Uterus (tissue), 4 donors: ENCODE results near the gene RNF144A. TPM values are rescaled to one million over a fixed set of nuclear protein-coding genes. Genes with fewer than 3 reads are reported as not detected.

Experiments used
- DNase-seq, 2 donors: peaks; one replicate each; pipeline ENCODE4 v3.0.0-alpha.2; 2019 to 2020
- H3K27ac ChIP-seq, 2 donors: fragments of 200-600 bp; sonication (generic); 1 replicate in 1 of 2; 2 replicates in 1 of 2; pipeline ENCODE4 v1.5.1; 2016 to 2018
- H3K27me3 ChIP-seq, 2 donors: fragments of 200-600 bp; sonication (generic); one replicate each; pipeline ENCODE4 v1.5.1; 2018 to 2019; ENCODE audit warnings: control low read depth in 1 of 2
- H3K36me3 ChIP-seq, 2 donors: fragments of 200-600 bp; sonication (generic); one replicate each; pipeline ENCODE4 v1.5.1; 2019; ENCODE audit warnings: control low read depth in 1 of 2
- H3K4me1 ChIP-seq, 2 donors: fragments of 200-600 bp; sonication (generic); one replicate each; pipeline ENCODE4 v1.5.1; 2018 to 2019; ENCODE audit warnings: control low read depth in 1 of 2
- H3K4me3 ChIP-seq, 2 donors: fragments of 200-600 bp; sonication (generic); 1 replicate in 1 of 2; 2 replicates in 1 of 2; pipeline ENCODE4 v1.5.1; 2018 to 2019; ENCODE audit warnings: mild to moderate bottlenecking in 1 of 2
- H3K9me3 ChIP-seq, 2 donors: fragments of 200-600 bp; sonication (generic); one replicate each; pipeline ENCODE4 v1.5.1; 2019; ENCODE audit warnings: control low read depth in 1 of 2
- POLR2A ChIP-seq, 2 donors: fragments of 450-650 bp; IDR thresholded peaks; one replicate each; pipeline ENCODE4 v1.6.1; 2016; ENCODE audit warnings: antibody characterized with exemption in 2 of 2, mild to moderate bottlenecking in 1 of 2, moderate library complexity in 1 of 2
- intact Hi-C: fragments of 100-400 bp; cut with DNase I; formaldehyde crosslinking; loops from one replicate; pipeline ENCODE4 v1.15.1; 2023; ENCODE audit warnings: low total_unique reads
- total RNA-seq, 4 donors: library from RNA; depleted of rRNA in 3 of 4; stranded (reverse); fragments of >200 nt in 3 of 4; gene quantifications; one replicate each; pipeline versions ENCODE4 v1.1.0 to v1.2.4, GENCODE V29; 2014 to 2023
- TF ChIP-seq, protein P1 (sequence below), 4 experiments: fragments of 200-600 bp in 2 of 4; fragments of 450-650 bp in 2 of 4; sonication (generic) in 2 of 4; IDR thresholded peaks; one replicate each; pipeline ENCODE4 v1.5.1; 2016 to 2019; ENCODE audit warnings: antibody characterized with exemption in 4 of 4, mild to moderate bottlenecking in 2 of 4, moderate library complexity in 1 of 4
- donor health status: DM: yes; HTN: yes; CAD: no.

RNF144A gene
- total RNA-seq, 4 donors from 2014 or later = 22.5 to 103 (median 63.0) TPM

DNA sequence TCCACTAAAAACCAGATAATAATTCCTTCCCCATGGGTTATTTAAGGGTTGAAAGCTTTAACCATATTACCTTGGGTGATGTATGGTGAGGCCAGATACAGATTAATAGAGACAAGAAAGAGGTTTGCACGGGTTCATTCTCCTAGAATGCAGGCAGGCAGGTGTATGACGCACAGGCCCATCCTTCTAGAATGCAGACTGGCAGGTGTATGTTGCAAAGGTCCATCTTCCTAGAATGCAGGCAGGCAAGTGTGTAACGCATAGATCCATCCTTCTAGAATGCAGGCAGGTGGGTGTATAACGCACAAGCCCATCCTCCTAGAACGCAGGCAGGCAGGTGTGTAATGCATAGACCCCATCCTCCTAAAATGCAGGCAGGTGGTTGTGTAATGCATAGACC, 35.7 kb upstream of the RNF144A start:
- Histone ChIP-seq H3K36me3 (no peaks in the 10 kb centered on the region), H3K4me3 (no peak overlapping the region), H3K27ac (no peak overlapping the region), H3K9me3 (no peaks in the 10 kb centered on the region), H3K4me1 (no peaks in the 10 kb centered on the region), H3K27me3 (no peaks in the 10 kb centered on the region)
- TF ChIP-seq, protein P1, sequence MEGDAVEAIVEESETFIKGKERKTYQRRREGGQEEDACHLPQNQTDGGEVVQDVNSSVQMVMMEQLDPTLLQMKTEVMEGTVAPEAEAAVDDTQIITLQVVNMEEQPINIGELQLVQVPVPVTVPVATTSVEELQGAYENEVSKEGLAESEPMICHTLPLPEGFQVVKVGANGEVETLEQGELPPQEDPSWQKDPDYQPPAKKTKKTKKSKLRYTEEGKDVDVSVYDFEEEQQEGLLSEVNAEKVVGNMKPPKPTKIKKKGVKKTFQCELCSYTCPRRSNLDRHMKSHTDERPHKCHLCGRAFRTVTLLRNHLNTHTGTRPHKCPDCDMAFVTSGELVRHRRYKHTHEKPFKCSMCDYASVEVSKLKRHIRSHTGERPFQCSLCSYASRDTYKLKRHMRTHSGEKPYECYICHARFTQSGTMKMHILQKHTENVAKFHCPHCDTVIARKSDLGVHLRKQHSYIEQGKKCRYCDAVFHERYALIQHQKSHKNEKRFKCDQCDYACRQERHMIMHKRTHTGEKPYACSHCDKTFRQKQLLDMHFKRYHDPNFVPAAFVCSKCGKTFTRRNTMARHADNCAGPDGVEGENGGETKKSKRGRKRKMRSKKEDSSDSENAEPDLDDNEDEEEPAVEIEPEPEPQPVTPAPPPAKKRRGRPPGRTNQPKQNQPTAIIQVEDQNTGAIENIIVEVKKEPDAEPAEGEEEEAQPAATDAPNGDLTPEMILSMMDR (IDR thresholded peaks at IDR 0.05) = no peak
- no peak for TF ChIP-seq POLR2A (IDR thresholded peaks at IDR 0.05)
- DNase-seq = no peak
- intact Hi-C loops = no loop called here

DNA sequence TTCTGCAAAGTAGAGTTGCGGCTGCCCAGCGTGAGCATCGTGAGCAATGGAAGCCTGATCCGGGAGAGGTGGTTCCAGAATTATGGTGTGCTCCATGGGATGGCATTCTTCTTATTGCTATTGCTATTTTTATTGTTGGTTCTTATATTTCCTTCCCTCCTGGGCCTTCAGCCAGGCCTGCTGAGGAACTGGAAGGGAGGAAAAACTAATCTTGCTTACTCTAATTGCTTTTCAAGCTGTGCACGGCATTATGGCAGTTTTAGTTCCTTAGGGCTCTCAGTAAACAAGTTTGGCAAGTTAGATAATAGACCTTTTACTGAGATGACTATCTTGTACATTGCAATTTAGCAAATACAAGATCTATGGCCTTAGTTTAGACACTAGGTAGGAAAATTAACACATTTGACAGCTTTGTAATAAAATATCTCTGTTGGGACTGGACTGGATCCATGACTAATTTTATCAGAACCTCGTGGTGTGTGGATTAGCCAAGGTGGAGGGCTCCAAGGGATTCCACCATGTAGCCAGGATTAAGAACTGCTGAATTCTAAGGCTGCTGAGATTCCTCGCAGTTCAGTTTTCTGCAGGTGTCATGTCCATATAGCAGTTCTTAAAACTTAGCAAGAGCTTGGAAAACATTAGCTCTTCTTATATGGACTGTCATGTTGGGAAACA, 33.6 kb upstream of the RNF144A start:
- Histone ChIP-seq H3K4me3 (no peak overlapping the region), H3K27me3 (no peaks in the 10 kb centered on the region), H3K9me3 (no peaks in the 10 kb centered on the region), H3K4me1 (no peaks in the 10 kb centered on the region), H3K27ac (no peak overlapping the region), H3K36me3 (no peaks in the 10 kb centered on the region)
- TF ChIP-seq POLR2A (IDR thresholded peaks at IDR 0.05) = no peak
- TF ChIP-seq, protein P1 (IDR thresholded peaks at IDR 0.05) = no peak
- no peak for DNase-seq
- intact Hi-C loops = no loop called here

DNA sequence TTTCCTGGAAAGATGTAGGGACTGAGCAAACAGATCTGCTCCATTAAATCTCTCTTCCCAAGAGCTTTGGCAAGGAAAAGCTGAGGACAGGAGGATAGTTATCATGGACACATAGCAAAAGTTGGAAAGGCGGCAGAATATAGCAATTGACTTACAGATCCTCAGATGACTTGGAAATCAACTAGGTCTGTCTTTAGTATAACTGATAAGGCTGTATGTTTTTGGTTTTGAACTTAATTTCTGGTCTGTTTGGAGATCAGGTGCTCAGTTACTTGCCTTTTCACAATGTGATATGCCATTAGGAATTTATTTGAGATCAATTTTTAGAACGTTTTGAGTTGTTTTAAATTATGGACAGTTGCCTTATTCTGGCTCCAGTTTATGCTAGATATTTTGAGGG, 31.7 kb upstream of the RNF144A start:
- TF ChIP-seq, protein P1 (IDR thresholded peaks at IDR 0.05) = no peak
- no peak for TF ChIP-seq POLR2A (IDR thresholded peaks at IDR 0.05)
- Histone ChIP-seq H3K27ac (no peak overlapping the region), H3K4me3 (no peak overlapping the region), H3K27me3 (no peaks in the 10 kb centered on the region), H3K4me1 (no peaks in the 10 kb centered on the region), H3K36me3 (no peaks in the 10 kb centered on the region), H3K9me3 (no peaks in the 10 kb centered on the region)
- DNase-seq = no peak
- intact Hi-C loops = no loop called here

DNA sequence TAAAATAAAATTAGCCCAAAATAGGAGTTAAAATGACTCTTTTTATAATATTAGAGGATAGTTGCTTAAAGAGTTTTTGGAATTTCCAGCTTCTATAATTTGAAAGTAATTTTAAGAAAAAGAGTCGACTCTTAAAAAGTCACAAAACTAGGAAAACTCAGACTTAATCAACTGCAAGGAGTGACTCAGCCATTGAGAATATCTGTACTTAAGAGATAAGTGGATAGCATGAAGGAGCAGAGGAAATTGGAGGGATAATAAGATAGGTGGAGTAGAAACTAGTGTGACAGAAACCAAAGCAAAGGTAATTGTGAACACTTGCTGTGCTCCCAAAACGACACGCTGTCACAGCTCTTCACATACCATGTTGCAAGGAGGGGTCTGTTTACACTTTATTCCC, 31.2 kb upstream of the RNF144A start:
- Histone ChIP-seq H3K4me3 (no peak overlapping the region), H3K27ac (no peak overlapping the region), H3K27me3 (no peaks in the 10 kb centered on the region), H3K9me3 (no peaks in the 10 kb centered on the region), H3K36me3 (no peaks in the 10 kb centered on the region), H3K4me1 (no peaks in the 10 kb centered on the region)
- DNase-seq = no peak
- intact Hi-C loops = no loop called here
- no peak for TF ChIP-seq POLR2A (IDR thresholded peaks at IDR 0.05)
- TF ChIP-seq, protein P1 (IDR thresholded peaks at IDR 0.05) = no peak

DNA sequence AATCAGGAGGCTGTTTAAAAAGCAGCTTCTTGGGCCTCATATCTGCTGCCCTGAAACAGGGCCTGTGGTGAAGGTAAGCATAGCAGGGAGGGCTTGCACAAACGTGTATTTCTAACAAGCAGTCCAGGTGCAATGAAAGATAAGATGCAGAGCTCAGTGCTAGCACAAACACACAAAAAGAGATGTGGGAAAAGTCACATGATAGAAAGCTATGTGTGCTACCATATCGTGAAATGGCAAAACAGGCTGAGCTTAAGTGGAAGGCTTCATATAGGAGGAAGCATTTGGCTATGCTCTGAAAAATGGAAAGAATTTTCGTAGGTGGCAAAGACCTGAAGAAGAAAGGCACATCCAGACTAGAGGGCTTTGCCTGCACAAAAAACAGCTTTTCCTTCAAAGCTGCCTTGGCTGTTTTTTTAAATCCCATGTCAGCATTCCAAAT, 29.4 kb upstream of the RNF144A start:
- Histone ChIP-seq H3K36me3 (no peaks in the 10 kb centered on the region), H3K27ac (no peak overlapping the region), H3K9me3 (no peaks in the 10 kb centered on the region), H3K4me3 (no peak overlapping the region), H3K4me1 (no peaks in the 10 kb centered on the region), H3K27me3 (no peaks in the 10 kb centered on the region)
- TF ChIP-seq, protein P1 (IDR thresholded peaks at IDR 0.05) = no peak
- TF ChIP-seq POLR2A (IDR thresholded peaks at IDR 0.05) = no peak
- intact Hi-C loops = no loop called here
- no peak for DNase-seq
